IMR-90 (cell line): Measurements from ENCODE around the gene ARPC5L. TPM values are rescaled to one million over a fixed set of nuclear protein-coding genes. Genes with fewer than 3 reads are reported as not detected.

ENCODE experiments used
- ATAC-seq: fragments of 200-7000 bp; cut with Tn5 transposase; 2 replicates; pipeline ENCODE4 v1.9.1; 2020; ENCODE audit warnings: low read depth, mild to moderate bottlenecking, moderate library complexity
- Bru-seq: library from RNA; stranded (reverse); fragments of 400-500 nt; gene quantifications from one replicate; lab custom pipeline; 2021; lab: Mats Ljungman, UMichigan
- BruChase-seq, 2 experiments: library from RNA; stranded (reverse); fragments of 400-500 nt; gene quantifications; one replicate each; lab custom pipeline; 2021; lab: Mats Ljungman, UMichigan
- BruUV-seq: library from RNA; stranded (reverse); fragments of 400-500 nt; replicated peaks from 2 replicates; lab custom pipeline; 2021; lab: Mats Ljungman, UMichigan
- CTCF ChIA-PET: fragments of 300-600 bp; formaldehyde crosslinking; extraction: SDS; loops from one replicate; lab custom pipeline; 2021; ENCODE audit warnings: antibody characterized with exemption; lab: Yijun Ruan, JAX
- POLR2A ChIA-PET: fragments of 300-600 bp; sonication (Branson Sonifier 250); formaldehyde crosslinking; loops from one replicate; lab custom pipeline; 2022; ENCODE audit warnings: antibody characterized with exemption; ENCODE audit not compliant: unreplicated experiment; lab: Charles Lee
- DNase-seq: peaks from one replicate; pipeline ENCODE4 v3.0.0; 2013
- H2AFZ ChIP-seq: replicated peaks from 2 replicates; pipeline ENCODE3; 2013; ENCODE audit warnings: low read length, mild to moderate bottlenecking; ENCODE audit not compliant: poor library complexity
- H2AK5ac ChIP-seq: 2 replicates; pipeline ENCODE4 v1.6.1; 2013; ENCODE audit warnings: low read depth, low read length, inconsistent platforms
- H2AK9ac ChIP-seq: replicated peaks from 2 replicates; pipeline ENCODE3; 2013; ENCODE audit warnings: mild to moderate bottlenecking, low read depth, low read length, moderate library complexity; ENCODE audit not compliant: poor library complexity
- H2BK120ac ChIP-seq: 2 replicates; pipeline ENCODE4 v1.6.1; 2013; ENCODE audit warnings: low read depth, low read length, inconsistent platforms
- H2BK15ac ChIP-seq: 3 replicates; pipeline ENCODE4 v1.6.1; 2013; ENCODE audit warnings: low read depth, low read length, inconsistent platforms
- H2BK20ac ChIP-seq: 2 replicates; pipeline ENCODE4 v1.6.1; 2013; ENCODE audit warnings: low read depth, mild to moderate bottlenecking, inconsistent platforms, low read length, moderate library complexity
- H2BK5ac ChIP-seq: 2 replicates; pipeline ENCODE4 v1.6.1; 2013; ENCODE audit warnings: mild to moderate bottlenecking, low read depth, low read length, inconsistent platforms; ENCODE audit not compliant: poor library complexity, severe bottlenecking
- H3K14ac ChIP-seq: replicated peaks from 2 replicates; pipeline ENCODE4 v1.6.1; 2013; ENCODE audit warnings: low read depth, low read length, inconsistent platforms
- H3K18ac ChIP-seq: 2 replicates; pipeline ENCODE4 v1.6.1; 2013; ENCODE audit warnings: low read depth, low read length, control low read depth
- H3K23ac ChIP-seq: 2 replicates; pipeline ENCODE4 v1.6.1; 2013; ENCODE audit warnings: low read depth, low read length, inconsistent platforms
- H3K27ac ChIP-seq: 2 replicates; pipeline ENCODE4 v1.5.1; 2013; ENCODE audit warnings: mild to moderate bottlenecking, control low read depth, low read length; ENCODE audit not compliant: insufficient read depth
- H3K27me3 ChIP-seq: 2 replicates; pipeline ENCODE4 v1.6.1; 2013; ENCODE audit warnings: low read length; ENCODE audit not compliant: control insufficient read depth, insufficient read depth
- H3K36me3 ChIP-seq: 2 replicates; pipeline ENCODE4 v1.6.1; 2013; ENCODE audit warnings: low read length, mixed read lengths; ENCODE audit not compliant: control insufficient read depth, insufficient read depth
- H3K4ac ChIP-seq: 2 replicates; pipeline ENCODE4 v1.6.1; 2013; ENCODE audit warnings: low read depth, low read length, inconsistent platforms
- H3K4me1 ChIP-seq: 2 replicates; pipeline ENCODE4 v1.6.1; 2013; ENCODE audit warnings: low read length, mixed read lengths; ENCODE audit not compliant: control insufficient read depth, insufficient read depth
- H3K4me2 ChIP-seq: 2 replicates; pipeline ENCODE4 v1.6.1; 2013; ENCODE audit warnings: low read depth, mild to moderate bottlenecking, control low read depth, low read length, moderate library complexity
- H3K4me3 ChIP-seq: 2 replicates; pipeline ENCODE4 v1.5.1; 2013; ENCODE audit warnings: low read depth, mild to moderate bottlenecking, control low read depth, low read length, moderate library complexity; ENCODE audit not compliant: insufficient read depth
- H3K56ac ChIP-seq: 2 replicates; pipeline ENCODE4 v1.6.1; 2013; ENCODE audit warnings: low read length, inconsistent platforms; ENCODE audit not compliant: insufficient read depth; ENCODE audit errors: extremely low read depth
- H3K79me1 ChIP-seq, 2 experiments: 2 replicates each; pipeline ENCODE4 v1.6.1; 2013; ENCODE audit warnings: low read length in 2 of 2, inconsistent platforms in 1 of 2, low read depth in 1 of 2
- H3K9ac ChIP-seq: 2 replicates; pipeline ENCODE4 v1.6.1; 2013; ENCODE audit warnings: low read depth, low read length, control low read depth
- H3K9me1 ChIP-seq: 2 replicates; pipeline ENCODE4 v1.6.1; 2013; ENCODE audit warnings: low read length, inconsistent platforms; ENCODE audit not compliant: insufficient read depth
- H3K9me3 ChIP-seq: 2 replicates; pipeline ENCODE4 v1.6.1; 2013; ENCODE audit warnings: low read length; ENCODE audit not compliant: control insufficient read depth, insufficient read depth
- H4K20me1 ChIP-seq: 2 replicates; pipeline ENCODE4 v1.6.1; 2013; ENCODE audit warnings: low read length, inconsistent platforms; ENCODE audit not compliant: insufficient read depth
- H4K5ac ChIP-seq: 2 replicates; pipeline ENCODE4 v1.6.1; 2013; ENCODE audit warnings: mild to moderate bottlenecking, low read depth, low read length, control low read depth
- H4K8ac ChIP-seq, 2 experiments: 2 replicates each; pipeline ENCODE4 v1.6.1; 2013; ENCODE audit warnings: low read depth in 2 of 2, low read length in 2 of 2, control low read depth in 1 of 2, inconsistent platforms in 1 of 2
- H4K91ac ChIP-seq: 2 replicates; pipeline ENCODE4 v1.6.1; 2013; ENCODE audit warnings: low read depth, low read length, inconsistent platforms; ENCODE audit not compliant: insufficient read depth
- BHLHE40 ChIP-seq: fragments of 150-350 bp; IDR thresholded peaks from 2 replicates; pipeline ENCODE4 v1.6.1; 2016; ENCODE audit warnings: mild to moderate bottlenecking, low read depth, low read length
- CHD1 ChIP-seq: IDR thresholded peaks from 2 replicates; pipeline ENCODE4 v1.6.1; 2012; ENCODE audit warnings: low read depth, low read length, improper control_type of control experiment
- CTCF ChIP-seq: conservative IDR thresholded peaks from 2 replicates; pipeline ENCODE4 v1.5.1; 2012; ENCODE audit warnings: mild to moderate bottlenecking, low read depth, low read length, improper control_type of control experiment
- FOS ChIP-seq: fragments of 150-350 bp; IDR thresholded peaks from 2 replicates; pipeline ENCODE4 v1.6.1; 2016; ENCODE audit warnings: low read depth, low read length
- MAZ ChIP-seq: IDR thresholded peaks from 2 replicates; pipeline ENCODE4 v1.6.1; 2012; ENCODE audit warnings: low read depth, mild to moderate bottlenecking, low read length, improper control_type of control experiment, moderate library complexity, borderline replicate concordance
- MXI1 ChIP-seq: IDR thresholded peaks from 2 replicates; pipeline ENCODE4 v1.6.1; 2012; ENCODE audit warnings: low read depth, mild to moderate bottlenecking, low read length, moderate library complexity, borderline replicate concordance
- NFE2L2 ChIP-seq: fragments of 150-350 bp; IDR thresholded peaks from 2 replicates; pipeline ENCODE4 v1.6.1; 2016; ENCODE audit warnings: low read depth, mild to moderate bottlenecking, low read length
- POLR2A ChIP-seq: IDR thresholded peaks from 2 replicates; pipeline ENCODE4 v1.6.1; 2012; ENCODE audit warnings: mild to moderate bottlenecking, low read depth, low read length
- RAD21 ChIP-seq: IDR thresholded peaks from 2 replicates; pipeline ENCODE4 v1.6.1; 2012; ENCODE audit warnings: low read length, improper control_type of control experiment
- RCOR1 ChIP-seq: IDR thresholded peaks from 2 replicates; pipeline ENCODE4 v1.6.1; 2012; ENCODE audit warnings: mild to moderate bottlenecking, low read length, improper control_type of control experiment; ENCODE audit not compliant: insufficient replicate concordance
- RFX5 ChIP-seq: IDR thresholded peaks from 2 replicates; pipeline ENCODE4 v1.8.0; 2012; ENCODE audit warnings: low read depth, mild to moderate bottlenecking, low read length, moderate library complexity
- USF2 ChIP-seq: fragments of 150-350 bp; IDR thresholded peaks from 2 replicates; pipeline ENCODE4 v1.6.1; 2017; ENCODE audit warnings: mild to moderate bottlenecking, antibody characterized with exemption, low read length, low read depth
- WGBS, 2 experiments: methylation state at CpG; one replicate each; pipeline versions ENCODE4 v1.1.5 to v1.1.7; 2013; ENCODE audit warnings: missing lambda C conversion rate in 2 of 2; ENCODE audit not compliant: insufficient read length in 1 of 2; ENCODE audit errors: extremely low coverage in 2 of 2; 5-methylcytosine and 5-hydroxymethylcytosine counted together
- dilution Hi-C: fragments of 300-500 bp; cut with HindIII; formaldehyde crosslinking; loops from one replicate; pipeline ENCODE4 v1.14.3; 2018; ENCODE audit warnings: low sequenced_read_pairs; ENCODE audit not compliant: unreplicated experiment
- in situ Hi-C: fragments of 300-500 bp; cut with MboI; formaldehyde crosslinking; loops from 3 replicates; pipeline ENCODE4 v1.14.3; 2019; ENCODE audit warnings: low sequenced_read_pairs, inconsistent platforms, mixed read lengths
- intact Hi-C: fragments of 100-400 bp; cut with micrococcal nuclease; formaldehyde crosslinking; loops from 2 replicates; pipeline ENCODE4 v1.10.0; 2022
- long read RNA-seq: library from polyadenylated mRNA; unstranded; transcript quantifications from one replicate; pipeline ENCODE4 v2.0.0, GENCODE V29; 2021; ENCODE audit not compliant: unreplicated experiment
- polyA plus RNA-seq, 3 experiments: library from polyadenylated mRNA; depleted of rRNA; stranded (reverse); fragments of >200 nt; gene quantifications; 2 replicates each; pipeline ENCODE4 v1.2.3, GENCODE V29; 2012; ENCODE audit warnings: low replicate concordance in 1 of 3
- total RNA-seq: library from RNA; depleted of rRNA; stranded (reverse); fragments of >200 nt; gene quantifications from 2 replicates; pipeline ENCODE4 v1.2.3, GENCODE V29; 2012; rRNA removed

The ARPC5L gene
- total RNA-seq (11.1 and 19.7 TPM in 2 replicates), polyA plus RNA-seq (2012; rRNA removed) (53.8 and 57.4 TPM in 2 replicates), Bru-seq, nascent RNA (percentile 70 among the genes with signal in this experiment), BruChase-seq, experiment 1, labeled RNA remaining after a 6-hour chase (percentile 67 among the genes with signal in this experiment), BruChase-seq, experiment 2, labeled RNA remaining after a 2-hour chase (percentile 62 among the genes with signal in this experiment)
- 40.2 and 49.0 TPM in 2 replicates for polyA plus RNA-seq (2012; cell fraction: cytosol; rRNA removed)
- 25.4 and 61.2 TPM in 2 replicates for polyA plus RNA-seq (2012; cell fraction: nucleus; rRNA removed; ENCODE audit: low replicate concordance)
- long read RNA-seq, transcript ARPC5L-201 (4 exons, 1,325 nt), result major isoform, 66 of 98 reads
- long read RNA-seq, partial matches to known transcripts, result 2 of 98 reads
- long read RNA-seq, other reads (novel, unspliced or antisense), result 26 of 98 reads

GRCh38 chr9:124861342-124862229 is at the start of gene ARPC5L, which contains the start of gene RPL35:
ARPC5L (plus strand) TSS chr9:124862130; CDS start chr9:124869291, 7,161 bp downstream.
RPL35 (minus strand) TSS chr9:124861957; CDS start chr9:124861912, 45 bp downstream.
- Histone ChIP-seq H2BK15ac (peak within 1 kb of the TSS; percentile 31; the same call in 2 of the 3 replicates), H3K4ac (peak within 1 kb of the TSS; percentile 100), H3K14ac (peak within 1 kb of the TSS; percentile 100), H3K4me2 (peak within 1 kb of the TSS; percentile 100), H2BK20ac (peak within 1 kb of the TSS; percentile 86; the same call in 1 of the 2 replicates), H4K8ac (peak within 1 kb of the TSS; percentile 88 to 95), H4K91ac (peak within 1 kb of the TSS; percentile 88), H2AFZ (peak within 1 kb of the TSS; percentile 91), H3K4me3 (peak within 1 kb of the TSS; percentile 78), H3K27me3 (no peaks in the 10 kb centered on the region), H3K23ac (peak within 1 kb of the TSS; percentile 95), H2BK120ac (peak within 1 kb of the TSS; percentile 95), H4K5ac (peak within 1 kb of the TSS; percentile 78), H3K9ac (peak within 1 kb of the TSS; percentile 96), H3K9me3 (no peaks in the 10 kb centered on the region), H3K36me3 (peaks cover 44% of the 10 kb centered on the region), H2AK5ac (peak within 1 kb of the TSS; percentile 95), H3K4me1 (peaks cover 9% of the 10 kb centered on the region), H3K79me1 (peaks cover 13 to 42% of the 10 kb centered on the region in 2 experiments), H4K20me1 (peaks cover 52% of the 10 kb centered on the region), H3K18ac (peak within 1 kb of the TSS; percentile 83), H3K56ac (peak within 1 kb of the TSS; percentile 42), H2BK5ac (peak within 1 kb of the TSS; percentile 91), H2AK9ac (peak within 1 kb of the TSS; percentile 100), H3K27ac (peak within 1 kb of the TSS; percentile 94), H3K9me1 (peaks cover 4% of the 10 kb centered on the region; the same call in 1 of the 2 replicates)
- WGBS, 2 experiments, result 0% methylated on average over 71 of the region's 92 CpGs; no CpG with 5 or more reads in 1 of the 2 experiments
- ChIA-PET CTCF (interaction anchor here (0.9 to 1.3 kb wide), 2 partner anchors 9 to 84 kb away, joined by 3 to 5 read pairs; partner anchors contain the start of gene OLFML2A), POLR2A (no interaction called here)
- ATAC-seq (peak; percentile 98), DNase-seq (peak; percentile 89)
- in situ Hi-C loops, result loop anchor here (10.0 kb wide), 1 partner anchor 283 kb away; the partner anchor contains the start of gene SCAI
- BruUV-seq, result no TSS peak
- dilution Hi-C loops, result no loop called here
- intact Hi-C loops, result no loop called here
- TF ChIP-seq BHLHE40, result peak; percentile 97
- no peak for TF ChIP-seq FOS
- no peak for TF ChIP-seq RFX5
- TF ChIP-seq CHD1, result no peak; the same call in 1 of the 2 replicates
- TF ChIP-seq POLR2A, result peak; percentile 95
- no peak for TF ChIP-seq NFE2L2
- TF ChIP-seq MXI1, result peak; percentile 96
- TF ChIP-seq CTCF, result 0 out of 2 replicates have a peak, but pooled peaks have one; percentile 13
- TF ChIP-seq RCOR1, result no peak
- no peak for TF ChIP-seq USF2
- peak; percentile 97; the same call in 1 of the 2 replicates for TF ChIP-seq MAZ
- TF ChIP-seq RAD21, result no peak
